ENCODE data around the gene PRKG1. TPM values are rescaled to one million over a fixed set of nuclear protein-coding genes. Genes with fewer than 3 reads are reported as not detected.
"Not testable (repeated sequence)": the region's sequence is repeated elsewhere in the genome, so short reads cannot be mapped to it uniquely, and the experiment has no call there.

PRKG1 gene
- total RNA-seq, 8 experiments from 2014 or later: 5.6 to 40.7 (median 6.6) TPM

DNA sequence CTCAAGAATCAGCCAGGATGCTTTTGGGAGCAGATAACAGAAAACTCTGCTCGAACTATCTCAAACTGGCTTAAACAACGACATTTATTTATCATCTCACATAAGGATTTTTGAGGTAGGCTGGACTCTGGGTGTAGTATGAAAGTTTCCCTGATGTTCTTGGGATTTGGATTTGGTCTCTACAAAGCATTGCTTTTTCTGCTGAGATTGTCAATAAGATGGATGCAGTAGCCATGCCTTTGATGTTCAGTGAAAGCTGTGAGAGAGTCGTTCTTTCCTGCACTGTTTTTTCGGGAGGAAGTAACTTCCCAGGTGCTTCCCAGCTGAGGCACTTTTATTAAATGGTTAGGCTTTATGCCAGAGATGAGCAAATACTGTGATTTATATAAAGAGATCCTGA, 181.1 kb downstream of the PRKG1 start:
- Histone ChIP-seq H3K4me3 (no peak overlapping the region), H3K27ac (no peak overlapping the region), H3K4me1 (replicated peaks in 1 of 2) (peaks cover 14 to 16% of the 10 kb centered on the region in 2 donors)
- WGBS, 10 experiments: 6 to 84% (median 57%) methylated on average over 1 to 4 of the region's 4 CpGs
- ATAC-seq (replicated peaks in 6 of 8): no peak
- in situ Hi-C loops (cut with MboI; ENCODE audit: low pct_unique_long_range_greater_than_20kb in 2 of 9, low sequenced_read_pairs in 9 of 9, unreplicated experiment in 9 of 9): no loop called here

DNA sequence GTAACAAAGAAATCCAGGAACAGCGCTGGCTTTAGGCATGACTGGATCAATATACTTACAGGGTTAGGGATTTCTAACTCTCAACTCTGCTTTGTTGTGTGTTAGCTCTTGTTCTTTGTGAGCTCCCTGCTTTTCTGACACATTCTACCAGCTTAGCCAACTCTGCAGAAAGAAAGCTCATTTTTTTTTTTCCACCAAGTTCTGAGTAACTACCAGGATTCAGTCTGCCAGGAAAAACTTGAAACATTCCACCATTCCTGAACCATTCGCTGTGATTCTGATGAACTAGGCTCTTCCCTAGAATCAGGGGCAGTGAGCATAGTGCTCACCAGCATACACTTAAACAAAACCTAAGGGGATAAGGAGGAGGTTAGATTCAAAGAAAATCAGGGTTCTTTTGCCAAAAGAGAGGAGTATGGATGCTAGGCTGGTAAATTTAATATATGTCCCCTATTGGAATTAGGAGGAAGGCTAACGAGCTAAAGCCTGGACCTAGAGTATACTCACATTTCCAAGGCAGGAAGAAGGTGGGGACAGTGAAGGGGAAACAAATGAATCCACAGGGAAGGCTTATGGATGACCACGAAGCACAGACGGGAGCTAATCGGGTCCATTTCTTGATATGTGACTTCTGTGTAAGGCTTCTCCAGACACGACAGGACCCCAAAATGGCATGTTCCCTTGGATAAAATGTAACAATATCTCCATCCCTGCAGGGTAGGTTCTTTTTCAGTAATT, 183.4 kb downstream of the PRKG1 start:
- Histone ChIP-seq H3K27ac (no peak overlapping the region), H3K4me1 (replicated peaks in 1 of 2) (peaks cover 8 to 9% of the 10 kb centered on the region in 2 donors), H3K4me3 (no peak overlapping the region)
- in situ Hi-C loops (cut with MboI; ENCODE audit: low pct_unique_long_range_greater_than_20kb in 2 of 9, low sequenced_read_pairs in 9 of 9, unreplicated experiment in 9 of 9): no loop called here
- ATAC-seq (replicated peaks in 6 of 8): peak in 1 of 8 experiments; percentile 21
- WGBS, 10 experiments: 25 to 100% (median 69%) methylated on average over 1 to 7 of the region's 7 CpGs

DNA sequence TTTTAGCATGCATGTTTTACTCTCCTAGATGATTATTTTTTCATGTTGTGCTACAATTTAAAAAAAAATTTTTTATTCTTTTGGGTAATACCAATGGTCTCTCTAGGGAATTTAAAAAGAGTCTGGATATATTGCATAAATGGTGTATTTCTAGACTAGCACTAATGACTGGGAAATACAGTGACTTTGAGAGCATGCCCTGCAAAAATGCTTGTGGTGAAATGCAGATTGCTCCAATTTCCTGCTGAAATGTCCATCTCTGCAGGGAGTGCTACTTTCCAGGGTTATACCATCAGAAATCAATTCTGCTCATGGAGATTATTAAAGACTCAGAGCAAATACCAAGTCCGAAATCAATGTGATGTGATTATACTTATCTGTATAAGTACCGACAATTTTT, 186.1 kb downstream of the PRKG1 start:
- in situ Hi-C loops (cut with MboI; ENCODE audit: low pct_unique_long_range_greater_than_20kb in 2 of 9, low sequenced_read_pairs in 9 of 9, unreplicated experiment in 9 of 9): no loop called here
- Histone ChIP-seq H3K4me3 (no peak overlapping the region), H3K4me1 (replicated peaks in 1 of 2) (peaks cover 6 to 7% of the 10 kb centered on the region in 2 donors), H3K27ac (no peak overlapping the region)
- WGBS, 10 experiments: 67 to 100% (median 92%) methylated on average over 2 of the region's 2 CpGs; no CpG with 5 or more reads in 2 of the 10 experiments
- peak in 1 of 8 experiments; percentile 21 for ATAC-seq (replicated peaks in 6 of 8)

DNA sequence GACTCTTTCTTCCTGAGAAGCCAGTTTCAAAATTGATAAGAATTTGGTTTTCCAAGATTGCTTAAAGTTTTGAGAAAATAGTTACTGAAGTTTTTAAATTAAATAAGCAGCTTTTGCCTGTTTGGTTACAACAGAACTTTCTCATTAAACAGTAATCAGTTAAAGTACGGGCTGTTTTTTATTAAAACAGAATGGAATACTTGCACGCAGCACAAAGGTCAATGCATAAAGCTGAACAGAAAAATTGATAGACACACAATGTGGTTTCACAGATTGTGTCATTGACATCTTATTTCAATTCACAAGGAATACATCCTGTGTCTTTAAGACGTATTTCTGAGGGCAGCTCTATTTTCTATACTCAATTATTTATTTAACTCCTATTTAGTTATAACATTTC, 192.2 kb downstream of the PRKG1 start:
- Histone ChIP-seq H3K27ac (no peak overlapping the region), H3K4me1 (replicated peaks in 1 of 2) (peaks cover 0 to 13% of the 10 kb centered on the region in 2 donors), H3K4me3 (no peak overlapping the region)
- no peak for ATAC-seq (replicated peaks in 6 of 8)
- 21 to 87% (median 71%) methylated on average over 2 to 3 of the region's 3 CpGs; no CpG with 5 or more reads in 1 of the 10 experiments for WGBS, 10 experiments
- in situ Hi-C loops (cut with MboI; ENCODE audit: low pct_unique_long_range_greater_than_20kb in 2 of 9, low sequenced_read_pairs in 9 of 9, unreplicated experiment in 9 of 9): no loop called here

DNA sequence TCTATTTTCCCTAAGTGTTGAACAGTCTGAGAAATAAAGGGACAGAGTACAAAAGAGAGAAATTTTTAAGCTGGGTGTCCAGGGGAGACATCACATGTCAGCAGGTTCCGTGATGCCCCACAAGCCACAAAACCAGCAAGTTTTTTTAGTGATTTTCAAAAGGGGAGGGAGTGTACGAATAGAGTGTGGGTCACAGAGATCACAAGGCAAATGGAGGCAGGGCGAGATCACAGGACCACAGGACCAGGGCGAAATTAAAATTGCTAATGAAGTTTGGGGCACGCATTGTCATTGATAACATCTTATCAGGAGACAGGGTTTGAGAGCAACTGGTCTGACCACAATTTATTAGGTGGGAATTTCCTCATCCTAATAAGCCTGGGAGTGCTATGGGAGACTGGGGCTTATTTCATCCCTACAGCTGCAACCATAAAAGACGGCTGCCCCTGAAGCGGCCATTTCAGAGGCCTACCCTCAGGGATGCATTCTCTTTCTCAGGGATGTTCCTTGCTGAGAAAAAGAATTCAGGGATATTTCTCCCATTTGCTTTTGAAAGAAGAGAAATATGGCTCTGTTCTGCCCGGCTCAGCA, 193.8 kb downstream of the PRKG1 start:
- H3K4me3 ChIP-seq; in situ Hi-C loops (cut with MboI; ENCODE audit: low pct_unique_long_range_greater_than_20kb in 2 of 9, low sequenced_read_pairs in 9 of 9, unreplicated experiment in 9 of 9); H3K27ac ChIP-seq: not testable (repeated sequence)
- H3K4me1 ChIP-seq (replicated peaks in 1 of 2): peaks cover 0 to 13% of the 10 kb centered on the region in 2 donors
- WGBS, 10 experiments: 21 to 100% (median 73%) methylated on average over 1 to 6 of the region's 8 CpGs
- ATAC-seq (replicated peaks in 6 of 8): peak in 2 of 8 experiments; percentile 67 to 69

DNA sequence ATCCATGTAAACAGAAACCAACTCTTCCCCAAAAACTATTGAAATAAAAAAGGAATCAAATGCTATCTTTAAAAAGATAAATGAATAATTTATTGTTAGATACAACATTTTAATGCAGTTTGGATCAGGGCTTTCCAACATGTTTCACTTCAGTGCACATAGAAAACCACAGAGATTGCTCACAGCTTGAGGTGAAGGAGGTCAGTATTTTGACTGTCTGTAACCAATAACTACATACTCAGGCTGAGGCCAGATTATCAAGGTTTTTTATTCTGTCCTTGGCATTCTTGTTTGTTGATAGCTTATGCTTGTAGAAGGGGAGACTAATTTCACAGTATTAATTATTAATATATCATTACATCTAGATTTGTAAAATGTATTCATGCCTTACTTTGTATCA, 195.5 kb downstream of the PRKG1 start:
- Histone ChIP-seq H3K4me1 (replicated peaks in 1 of 2) (peaks cover 0 to 13% of the 10 kb centered on the region in 2 donors), H3K4me3 (no peak overlapping the region), H3K27ac (no peak overlapping the region)
- in situ Hi-C loops (cut with MboI; ENCODE audit: low pct_unique_long_range_greater_than_20kb in 2 of 9, low sequenced_read_pairs in 9 of 9, unreplicated experiment in 9 of 9): no loop called here
- peak in 2 of 8 experiments; percentile 43 to 46 for ATAC-seq (replicated peaks in 6 of 8)

DNA sequence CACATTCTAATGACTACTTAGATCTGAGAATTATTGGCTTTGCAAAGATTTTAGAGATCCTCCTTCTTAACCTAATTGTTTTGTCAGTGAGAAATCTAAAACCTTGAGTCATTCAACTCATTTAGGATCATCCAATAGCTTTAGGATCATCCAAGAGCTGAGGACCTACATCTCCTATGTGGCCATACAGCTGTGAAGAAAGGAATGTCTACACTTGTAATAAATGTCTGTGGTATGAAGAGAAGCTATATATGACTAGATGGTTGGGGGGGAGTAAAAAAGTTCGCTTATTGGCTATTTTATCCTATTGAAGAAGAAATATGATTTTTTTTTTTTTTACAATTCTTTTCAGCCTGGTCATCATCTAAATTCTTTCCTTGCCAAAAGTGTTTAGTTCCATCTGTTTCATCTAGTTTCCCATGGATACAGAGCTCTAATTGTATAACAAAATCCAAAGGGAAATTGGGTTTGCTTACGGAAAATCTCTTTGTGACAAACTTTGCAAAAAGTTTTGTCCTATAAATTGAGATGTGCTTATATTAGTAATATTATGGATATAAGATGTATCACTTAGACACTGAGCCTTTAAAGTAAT, 196.7 kb downstream of the PRKG1 start:
- no peak overlapping the region for H3K4me3 ChIP-seq
- 64 to 95% (median 85%) methylated on average over 1 to 2 of the region's 2 CpGs for WGBS, 10 experiments
- ATAC-seq (replicated peaks in 6 of 8): no peak
- no peak overlapping the region for H3K27ac ChIP-seq
- in situ Hi-C loops (cut with MboI; ENCODE audit: low pct_unique_long_range_greater_than_20kb in 2 of 9, low sequenced_read_pairs in 9 of 9, unreplicated experiment in 9 of 9): no loop called here
- H3K4me1 ChIP-seq (replicated peaks in 1 of 2): peaks cover 0 to 13% of the 10 kb centered on the region in 2 donors

DNA sequence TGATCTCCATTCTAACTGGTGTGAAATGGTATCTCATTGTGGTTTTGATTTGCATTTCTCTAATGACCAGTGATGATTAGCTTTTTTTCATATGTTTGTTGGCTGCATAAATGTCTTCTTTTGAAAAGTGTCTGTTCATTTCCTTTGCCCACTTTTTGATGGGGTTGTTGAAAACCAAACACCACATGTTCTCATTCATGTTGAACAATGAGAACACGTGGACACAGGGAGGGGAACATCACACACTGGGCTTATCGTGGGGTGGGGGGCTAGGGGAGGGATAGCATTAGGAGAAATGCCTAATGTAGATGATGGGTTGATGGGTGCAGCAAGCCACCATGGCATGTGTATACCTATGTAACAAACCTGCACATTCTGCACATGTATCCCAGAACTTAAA, 197.8 kb downstream of the PRKG1 start:
- in situ Hi-C loops (cut with MboI; ENCODE audit: low pct_unique_long_range_greater_than_20kb in 2 of 9, low sequenced_read_pairs in 9 of 9, unreplicated experiment in 9 of 9); ATAC-seq (replicated peaks in 6 of 8): not testable (repeated sequence)
- H3K4me1 ChIP-seq (replicated peaks in 1 of 2): peaks cover 0 to 13% of the 10 kb centered on the region in 2 donors

DNA sequence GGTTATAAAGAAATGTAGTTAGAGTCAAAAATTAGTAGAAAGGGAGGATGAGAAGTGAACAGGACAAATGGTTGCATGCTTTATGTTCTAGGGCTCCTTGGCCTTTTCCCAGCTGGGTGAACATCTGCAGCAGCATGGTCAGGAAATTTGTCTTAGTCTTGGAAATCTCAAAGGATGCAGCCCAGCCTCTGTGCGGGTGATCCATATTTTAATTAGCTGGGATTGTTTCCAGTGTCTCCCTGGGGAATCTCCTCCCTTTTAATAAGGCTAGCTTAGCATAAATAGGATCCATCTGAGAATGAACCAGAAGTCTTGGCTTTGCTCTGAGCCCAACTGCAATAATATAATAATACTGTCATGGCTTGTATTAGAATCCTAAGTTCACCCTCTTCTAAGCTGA, 198.3 kb downstream of the PRKG1 start:
- no peak overlapping the region for H3K27ac ChIP-seq
- peaks cover 0 to 10% of the 10 kb centered on the region in 2 donors for H3K4me1 ChIP-seq (replicated peaks in 1 of 2)
- in situ Hi-C loops (cut with MboI; ENCODE audit: low pct_unique_long_range_greater_than_20kb in 2 of 9, low sequenced_read_pairs in 9 of 9, unreplicated experiment in 9 of 9): no loop called here
- ATAC-seq (replicated peaks in 6 of 8): peak in 1 of 8 experiments; percentile 75
- 0 to 100% (median 38%) methylated on average over 1 of the region's 1 CpG; no CpG with 5 or more reads in 4 of the 10 experiments for WGBS, 10 experiments
- H3K4me3 ChIP-seq: no peak overlapping the region

More for the DNA sequence above, 197.8 kb downstream of the PRKG1 start:
- H3K4me3 ChIP-seq, H3K27ac ChIP-seq: not testable (repeated sequence)
- 0 to 17% methylated on average over 1 of the region's 2 CpGs; no CpG with 5 or more reads in 8 of the 10 experiments for WGBS, 10 experiments

DNA sequence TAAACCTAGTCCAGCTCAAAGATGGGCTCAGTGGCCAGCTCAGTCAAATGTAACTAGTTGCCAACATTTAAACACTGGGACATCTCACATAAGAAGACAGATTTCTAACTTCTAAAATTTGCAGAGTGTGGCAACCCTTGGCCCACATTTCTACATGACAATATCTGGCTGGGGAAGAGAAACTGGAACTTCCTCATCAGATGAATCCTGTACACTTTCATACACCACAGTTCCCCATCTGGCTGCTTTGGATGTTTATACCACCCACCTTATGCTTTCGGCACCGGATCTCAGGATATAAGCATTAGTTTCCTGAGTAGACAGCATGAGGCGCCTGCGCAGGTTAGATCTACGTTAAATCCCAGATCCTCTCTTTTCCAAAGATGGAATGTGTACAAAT, 199.3 kb downstream of the PRKG1 start:
- peaks cover 0 to 3% of the 10 kb centered on the region in 2 donors for H3K4me1 ChIP-seq (replicated peaks in 1 of 2)
- no peak overlapping the region for H3K27ac ChIP-seq
- H3K4me3 ChIP-seq: no peak overlapping the region
- WGBS, 10 experiments: 67 to 100% (median 93%) methylated on average over 2 to 5 of the region's 5 CpGs
- in situ Hi-C loops (cut with MboI; ENCODE audit: low pct_unique_long_range_greater_than_20kb in 2 of 9, low sequenced_read_pairs in 9 of 9, unreplicated experiment in 9 of 9): no loop called here
- ATAC-seq (replicated peaks in 6 of 8): no peak

DNA sequence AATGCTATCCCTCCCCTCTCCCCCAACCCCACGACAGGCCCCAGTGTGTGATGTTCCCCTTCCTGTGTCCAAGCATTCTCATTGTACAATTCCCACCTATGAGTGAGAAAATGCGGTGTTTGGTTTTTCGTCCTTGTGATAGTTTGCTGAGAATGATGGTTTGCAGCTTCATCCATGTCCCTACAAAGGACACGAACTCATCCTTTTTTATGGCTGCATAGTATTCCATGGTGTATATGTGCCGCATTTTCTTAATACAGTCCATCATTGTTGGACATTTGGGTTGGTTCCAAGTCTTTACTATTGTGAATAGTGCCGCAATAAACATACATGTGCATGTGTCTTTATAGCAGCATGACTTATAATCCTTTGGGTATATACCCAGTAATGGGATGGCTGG, 201.8 kb downstream of the PRKG1 start:
- in situ Hi-C loops (cut with MboI; ENCODE audit: low pct_unique_long_range_greater_than_20kb in 2 of 9, low sequenced_read_pairs in 9 of 9, unreplicated experiment in 9 of 9); H3K27ac ChIP-seq; H3K4me3 ChIP-seq; ATAC-seq (replicated peaks in 6 of 8); H3K4me1 ChIP-seq (replicated peaks in 1 of 2): not testable (repeated sequence)
- no CpG with 5 or more reads among the region's 6 CpGs for WGBS, 10 experiments

DNA sequence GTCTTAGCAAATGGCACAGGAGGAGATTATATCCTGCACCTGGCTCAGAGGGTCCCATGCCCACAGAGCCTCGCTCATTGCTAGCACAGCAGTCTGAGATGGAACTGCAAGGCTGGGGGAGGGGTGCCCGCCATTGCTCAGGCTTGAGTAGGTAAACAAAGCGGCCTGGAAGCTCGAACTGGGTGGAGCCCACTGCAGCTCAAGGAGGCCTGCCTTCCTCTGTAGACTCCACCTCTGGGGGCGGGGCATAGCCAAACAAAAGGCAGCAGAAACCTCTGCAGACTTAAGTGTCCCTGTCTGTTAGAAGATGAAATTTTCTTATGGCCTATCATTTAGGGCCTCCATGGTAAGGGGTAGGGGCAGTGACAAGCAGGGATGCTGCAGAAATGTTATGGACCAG, 207.1 kb downstream of the PRKG1 start:
- H3K4me1 ChIP-seq (replicated peaks in 1 of 2); H3K4me3 ChIP-seq; H3K27ac ChIP-seq; in situ Hi-C loops (cut with MboI; ENCODE audit: low pct_unique_long_range_greater_than_20kb in 2 of 9, low sequenced_read_pairs in 9 of 9, unreplicated experiment in 9 of 9); ATAC-seq (replicated peaks in 6 of 8): not testable (repeated sequence)
- WGBS, 10 experiments: 95 to 100% methylated on average over 1 to 4 of the region's 5 CpGs; no CpG with 5 or more reads in 8 of the 10 experiments

DNA sequence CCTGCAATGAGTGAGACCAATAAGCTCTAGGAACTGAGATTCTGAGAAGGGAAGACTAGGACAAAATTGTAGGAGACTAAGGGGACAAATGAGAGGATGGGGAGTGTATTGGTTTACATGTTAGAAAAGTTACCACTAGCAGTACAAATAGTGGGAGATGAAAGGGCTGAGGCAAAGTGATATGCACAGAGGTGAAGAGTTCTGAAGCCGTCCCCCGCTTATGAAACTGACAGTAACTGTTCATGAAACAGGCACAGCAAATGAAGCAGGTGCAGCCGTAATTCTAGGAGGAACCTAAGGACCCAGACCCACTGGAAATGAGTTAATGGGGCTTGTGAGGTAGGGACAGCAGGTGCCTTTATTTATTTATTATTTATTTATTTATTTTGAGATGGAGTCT, 211.3 kb downstream of the PRKG1 start:
- Histone ChIP-seq H3K4me3 (no peak overlapping the region), H3K4me1 (replicated peaks in 1 of 2) (no peaks in the 10 kb centered on the region), H3K27ac (no peak overlapping the region)
- in situ Hi-C loops (cut with MboI; ENCODE audit: low pct_unique_long_range_greater_than_20kb in 2 of 9, low sequenced_read_pairs in 9 of 9, unreplicated experiment in 9 of 9): no loop called here
- WGBS, 10 experiments: 88 to 100% (median 100%) methylated on average over 1 to 3 of the region's 3 CpGs; no CpG with 5 or more reads in 3 of the 10 experiments
- no peak for ATAC-seq (replicated peaks in 6 of 8)
